ENCODE results near the gene KCNF1. TPM values are rescaled to one million over a fixed set of nuclear protein-coding genes. Genes with fewer than 3 reads are reported as not detected.

The KCNF1 gene
- total and polyA plus RNA-seq, 4 donors, result 0.06 to 0.83 (median 0.26) TPM

DNA sequence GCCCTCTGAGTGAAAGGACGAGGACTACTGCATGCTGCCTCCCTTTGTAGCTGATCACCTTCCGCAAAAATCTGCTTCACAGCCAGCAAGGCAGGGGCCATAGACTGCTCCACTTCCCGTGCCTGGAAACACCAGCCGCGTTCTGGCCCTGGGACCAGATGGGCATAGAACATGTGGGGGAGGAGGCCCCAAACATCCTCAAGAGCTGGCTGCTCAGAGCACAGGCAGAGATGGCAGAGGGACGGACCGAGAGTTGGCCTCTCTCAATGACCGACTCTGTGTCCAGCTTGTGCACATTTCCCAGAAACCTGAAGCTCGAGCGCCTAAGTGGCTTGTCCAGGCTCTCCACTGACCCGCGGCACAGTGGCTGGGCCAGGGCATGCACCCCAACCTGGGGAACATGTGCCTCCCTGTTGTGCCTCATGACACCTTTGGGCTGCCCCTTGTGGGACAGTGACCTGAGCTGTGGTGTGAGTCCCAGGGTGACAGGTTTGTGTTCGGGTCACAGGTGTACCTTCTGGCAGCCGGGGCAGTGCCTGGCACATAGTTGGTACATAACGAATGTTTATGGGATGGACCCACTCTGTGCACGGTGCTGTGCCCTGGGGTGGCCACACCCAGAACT is 9.1 kb downstream of the KCNF1 start:
- TF ChIP-seq, protein P1, sequence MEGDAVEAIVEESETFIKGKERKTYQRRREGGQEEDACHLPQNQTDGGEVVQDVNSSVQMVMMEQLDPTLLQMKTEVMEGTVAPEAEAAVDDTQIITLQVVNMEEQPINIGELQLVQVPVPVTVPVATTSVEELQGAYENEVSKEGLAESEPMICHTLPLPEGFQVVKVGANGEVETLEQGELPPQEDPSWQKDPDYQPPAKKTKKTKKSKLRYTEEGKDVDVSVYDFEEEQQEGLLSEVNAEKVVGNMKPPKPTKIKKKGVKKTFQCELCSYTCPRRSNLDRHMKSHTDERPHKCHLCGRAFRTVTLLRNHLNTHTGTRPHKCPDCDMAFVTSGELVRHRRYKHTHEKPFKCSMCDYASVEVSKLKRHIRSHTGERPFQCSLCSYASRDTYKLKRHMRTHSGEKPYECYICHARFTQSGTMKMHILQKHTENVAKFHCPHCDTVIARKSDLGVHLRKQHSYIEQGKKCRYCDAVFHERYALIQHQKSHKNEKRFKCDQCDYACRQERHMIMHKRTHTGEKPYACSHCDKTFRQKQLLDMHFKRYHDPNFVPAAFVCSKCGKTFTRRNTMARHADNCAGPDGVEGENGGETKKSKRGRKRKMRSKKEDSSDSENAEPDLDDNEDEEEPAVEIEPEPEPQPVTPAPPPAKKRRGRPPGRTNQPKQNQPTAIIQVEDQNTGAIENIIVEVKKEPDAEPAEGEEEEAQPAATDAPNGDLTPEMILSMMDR (IDR thresholded peaks at IDR 0.05; ENCODE audit: control extremely low read depth, extremely low read depth), result no peak
- ATAC-seq (ENCODE audit: insufficient read depth, low FRiP score) (no peak), DNase-seq (no peak)
- Histone ChIP-seq H3K27ac (ENCODE audit: low read depth in 1 of 2, low read length in 1 of 2) (no peak overlapping the region), H3K4me1 (ENCODE audit: control insufficient read depth in 5 of 5, insufficient read depth in 5 of 5, low read length in 5 of 5) (peaks cover 0 to 9% (median 0%) of the 10 kb centered on the region in 5 donors), H3K36me3 (ENCODE audit: control insufficient read depth in 4 of 4, insufficient read depth in 4 of 4, low read length in 4 of 4) (no peaks in the 10 kb centered on the region), H3K9me3 (ENCODE audit: control insufficient read depth in 4 of 4, insufficient read depth in 3 of 4, low read length in 3 of 4) (no peaks in the 10 kb centered on the region), H3K27me3 (ENCODE audit: control insufficient read depth in 3 of 3, insufficient read depth in 3 of 3, low read length in 2 of 3) (no peaks in the 10 kb centered on the region), H3K4me3 (no peak overlapping the region), H3K9ac (ENCODE audit: insufficient read depth in 1 of 2, low read length in 2 of 2) (no peak overlapping the region)
- WGBS, 2 donors, result 83 to 86% methylated on average over 16 of the region's 16 CpGs

DNA sequence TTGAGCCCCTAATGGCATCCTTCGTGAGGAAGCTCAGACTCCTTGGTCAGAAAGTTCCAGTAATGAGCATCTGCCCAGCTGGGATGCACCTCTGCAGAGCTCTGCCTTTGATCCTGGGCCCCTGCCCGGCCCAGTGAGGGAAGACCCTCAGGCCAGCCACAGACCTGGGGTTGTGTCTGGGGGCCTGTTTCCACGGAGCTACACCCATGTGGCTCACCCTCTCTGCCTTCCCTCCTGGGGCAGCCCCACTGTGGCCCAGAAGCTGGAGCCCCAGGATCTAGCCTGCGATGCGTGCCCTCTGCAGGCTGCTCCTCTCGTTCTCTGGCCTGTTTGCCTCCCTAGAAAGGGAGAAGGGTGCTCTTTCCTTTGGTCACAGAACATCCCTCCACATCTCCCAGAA is 9.8 kb downstream of the KCNF1 start:
- ATAC-seq (ENCODE audit: insufficient read depth, low FRiP score) (no peak), DNase-seq (no peak)
- TF ChIP-seq, protein P1 (IDR thresholded peaks at IDR 0.05; ENCODE audit: control extremely low read depth, extremely low read depth), result no peak
- 85 to 89% methylated on average over 6 of the region's 6 CpGs for WGBS, 2 donors
- no peaks in the 10 kb centered on the region for H3K36me3 ChIP-seq (ENCODE audit: control insufficient read depth in 4 of 4, insufficient read depth in 4 of 4, low read length in 4 of 4)
- no peak overlapping the region for H3K4me3 ChIP-seq
- no peak overlapping the region for H3K9ac ChIP-seq (ENCODE audit: insufficient read depth in 1 of 2, low read length in 2 of 2)
- no peaks in the 10 kb centered on the region for H3K27me3 ChIP-seq (ENCODE audit: control insufficient read depth in 3 of 3, insufficient read depth in 3 of 3, low read length in 2 of 3)
- peaks cover 0 to 9% (median 0%) of the 10 kb centered on the region in 5 donors for H3K4me1 ChIP-seq (ENCODE audit: control insufficient read depth in 5 of 5, insufficient read depth in 5 of 5, low read length in 5 of 5)
- no peak overlapping the region for H3K27ac ChIP-seq (ENCODE audit: low read depth in 1 of 2, low read length in 1 of 2)
- no peaks in the 10 kb centered on the region for H3K9me3 ChIP-seq (ENCODE audit: control insufficient read depth in 4 of 4, insufficient read depth in 3 of 4, low read length in 3 of 4)

GRCh38 chr2:10922307-10923007 is 10.7 kb downstream of the KCNF1 start:
- WGBS, 2 donors, result 74% methylated on average over 20 of the region's 20 CpGs
- TF ChIP-seq, protein P1 (IDR thresholded peaks at IDR 0.05; ENCODE audit: control extremely low read depth, extremely low read depth), result no peak
- no peaks in the 10 kb centered on the region for H3K9me3 ChIP-seq (ENCODE audit: control insufficient read depth in 4 of 4, insufficient read depth in 3 of 4, low read length in 3 of 4)
- no peaks in the 10 kb centered on the region for H3K36me3 ChIP-seq (ENCODE audit: control insufficient read depth in 4 of 4, insufficient read depth in 4 of 4, low read length in 4 of 4)
- no peak for ATAC-seq (ENCODE audit: insufficient read depth, low FRiP score)
- H3K27ac ChIP-seq (ENCODE audit: low read depth in 1 of 2, low read length in 1 of 2), result no peak overlapping the region
- H3K4me3 ChIP-seq, result no peak overlapping the region
- no peak overlapping the region for H3K9ac ChIP-seq (ENCODE audit: insufficient read depth in 1 of 2, low read length in 2 of 2)
- peaks cover 0 to 4% (median 3%) of the 10 kb centered on the region in 3 donors for H3K27me3 ChIP-seq (ENCODE audit: control insufficient read depth in 3 of 3, insufficient read depth in 3 of 3, low read length in 2 of 3)
- no peak for DNase-seq
- peaks cover 0 to 9% (median 0%) of the 10 kb centered on the region in 5 donors for H3K4me1 ChIP-seq (ENCODE audit: control insufficient read depth in 5 of 5, insufficient read depth in 5 of 5, low read length in 5 of 5)

Data from lung (tissue), 12 donors.